ENCODE measurements around the gene ARHGEF10L.

ARHGEF10L gene

GRCh38 chr1:17635276-17635675 is 95.8 kb downstream of the ARHGEF10L start:
- no peak for DNase-seq (ENCODE audit: low read depth)

GRCh38 chr1:17635811-17636210 is 96.3 kb downstream of the ARHGEF10L start:
- DNase-seq (ENCODE audit: low read depth), result no peak

DNA sequence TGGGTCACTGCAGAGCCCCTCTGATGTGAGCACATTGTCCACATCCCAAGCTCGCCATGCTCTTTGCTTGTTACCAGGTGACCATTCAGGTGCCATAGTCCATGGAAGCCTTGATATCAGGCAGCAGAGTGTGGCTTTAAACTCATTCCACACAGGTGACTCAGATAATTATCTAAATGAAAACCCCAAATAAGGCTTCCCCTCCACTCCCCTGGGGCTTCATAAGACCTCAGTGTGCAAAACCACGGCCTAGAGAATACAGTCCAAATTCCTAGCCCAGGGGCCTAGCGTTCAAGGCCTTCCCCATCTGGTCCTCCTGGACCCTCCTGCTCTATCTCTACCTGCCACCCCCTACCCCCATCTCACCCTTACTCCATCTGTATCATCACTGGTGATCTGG is 97.1 kb downstream of the ARHGEF10L start:
- no peak for DNase-seq (ENCODE audit: low read depth)

GRCh38 chr1:17637055-17637454 is 97.6 kb downstream of the ARHGEF10L start:
- no peak for DNase-seq (ENCODE audit: low read depth)

DNA sequence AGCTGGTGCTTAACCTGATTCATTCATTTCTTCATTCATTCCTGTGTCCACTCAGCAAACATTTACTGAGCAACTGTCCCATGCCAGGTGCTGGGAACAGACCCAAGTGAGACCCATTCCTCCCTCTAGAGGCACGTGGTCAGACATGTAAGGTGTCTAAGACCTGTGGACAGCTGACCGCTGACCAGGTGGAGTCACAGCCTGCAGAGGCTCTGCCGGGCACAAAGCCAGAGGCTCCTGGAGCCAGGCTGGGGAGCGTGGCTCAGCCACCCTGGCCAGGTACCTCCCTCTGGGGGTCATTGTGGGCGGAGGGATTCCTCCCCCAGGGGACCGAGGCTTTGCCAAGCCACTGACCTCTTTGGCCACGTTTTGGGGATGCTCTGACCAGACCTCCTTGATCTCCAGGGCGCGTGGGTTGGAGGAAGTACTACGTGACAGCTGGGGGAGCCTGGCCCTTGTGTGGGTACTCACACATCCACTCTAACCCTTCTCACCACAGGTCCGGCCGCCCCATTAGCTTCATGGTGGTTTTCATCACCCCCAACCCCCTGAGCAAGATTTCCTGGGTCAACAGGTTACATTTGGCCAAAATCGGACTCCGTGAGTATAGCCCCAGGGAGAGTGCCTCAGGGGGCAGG is 100.3 kb downstream of the ARHGEF10L start:
- DNase-seq (ENCODE audit: low read depth), result no peak

GRCh38 chr1:17640393-17640792 is 100.9 kb downstream of the ARHGEF10L start:
- DNase-seq (ENCODE audit: low read depth), result no peak

DNA sequence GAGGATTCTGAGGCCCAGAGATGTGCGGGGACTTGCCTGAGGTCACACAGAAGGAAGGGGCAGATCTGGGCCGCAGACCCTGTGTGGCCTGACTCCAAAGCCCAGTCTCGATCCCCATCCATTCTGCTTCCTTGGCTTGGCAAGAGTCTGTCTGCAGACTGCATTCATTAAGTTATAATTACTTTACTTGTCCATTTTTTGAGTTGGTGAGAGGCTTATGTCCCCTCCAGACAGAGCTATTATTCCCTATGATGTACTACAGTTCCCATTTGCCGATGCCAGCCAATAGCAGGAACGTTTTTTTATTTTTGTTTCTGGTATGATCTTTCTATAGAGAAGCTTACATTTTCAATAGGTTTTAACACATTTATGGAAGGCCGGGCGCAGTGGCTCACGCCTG is 101.5 kb downstream of the ARHGEF10L start:
- no peak for DNase-seq (ENCODE audit: low read depth)

DNA sequence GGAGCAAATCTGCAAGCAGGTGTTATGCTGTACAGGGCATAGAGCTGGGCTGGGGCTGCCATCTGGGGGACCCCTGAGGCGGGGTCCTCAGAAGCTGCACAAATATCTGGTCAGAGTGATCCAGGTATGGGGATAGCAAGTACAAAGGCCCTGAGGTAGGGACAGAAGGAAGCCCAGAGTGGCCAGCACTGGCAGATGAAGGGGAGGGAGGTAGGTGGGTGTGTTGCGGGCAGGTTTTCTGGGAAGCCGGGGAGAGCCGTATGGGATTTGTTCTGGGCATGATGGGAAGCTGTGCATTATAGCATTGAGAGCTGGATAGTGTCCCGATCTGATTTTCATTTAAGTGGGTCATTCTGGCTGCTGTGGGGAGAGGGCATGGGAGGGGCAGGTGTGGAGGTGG is 102.7 kb downstream of the ARHGEF10L start:
- no peak for DNase-seq (ENCODE audit: low read depth)

- DNase-seq (ENCODE audit: low read depth), result no peak
Measured at GRCh38 chr1:17642943-17643342, 103.4 kb downstream of the ARHGEF10L start.

GRCh38 chr1:17643861-17644703 is 104.6 kb downstream of the ARHGEF10L start:
- no peak for DNase-seq (ENCODE audit: low read depth)

GRCh38 chr1:17645068-17645911 is 105.8 kb downstream of the ARHGEF10L start:
- DNase-seq (ENCODE audit: low read depth), result no peak

- no peak for DNase-seq (ENCODE audit: low read depth)
Measured at GRCh38 chr1:17646444-17647280, 107.2 kb downstream of the ARHGEF10L start.

GRCh38 chr1:17648457-17649145 is 109.1 kb downstream of the ARHGEF10L start:
- no peak for DNase-seq (ENCODE audit: low read depth)

- no peak for DNase-seq (ENCODE audit: low read depth)
Measured at GRCh38 chr1:17649371-17650106, 110.0 kb downstream of the ARHGEF10L start.

GRCh38 chr1:17653276-17653675 is 113.8 kb downstream of the ARHGEF10L start:
- no peak for DNase-seq (ENCODE audit: low read depth)

DNA sequence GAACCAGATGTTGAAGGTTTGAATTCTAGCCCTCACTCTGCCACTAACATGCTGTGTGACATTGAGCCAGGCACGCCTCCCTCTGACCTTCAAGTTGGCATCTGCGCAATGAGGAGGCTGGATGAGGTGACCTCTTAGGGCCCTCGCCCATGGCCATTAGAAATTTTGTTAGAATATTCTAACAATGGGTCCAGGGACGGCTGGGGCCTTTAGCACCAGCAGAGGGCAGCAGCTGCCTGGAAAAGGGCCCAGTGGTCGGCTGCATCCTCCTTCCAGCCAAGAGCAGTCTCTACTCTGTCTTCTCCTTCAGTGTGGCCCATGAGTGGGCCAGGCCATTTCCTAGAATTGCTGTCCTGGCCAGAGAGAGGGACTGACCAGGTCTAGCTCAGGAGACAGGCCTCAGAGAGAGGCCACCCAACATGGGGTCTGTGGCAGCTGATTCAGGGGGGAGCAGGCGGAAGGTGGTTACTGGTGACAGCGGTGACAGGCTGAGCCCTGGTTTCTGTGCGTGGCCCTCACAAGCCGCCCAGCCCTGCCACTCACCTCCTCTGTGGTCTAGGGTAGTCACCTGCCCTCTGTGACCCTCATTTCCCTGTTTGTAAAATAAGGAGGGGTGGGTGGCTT is 114.3 kb downstream of the ARHGEF10L start:
- DNase-seq (ENCODE audit: low read depth), result no peak

GRCh38 chr1:17654519-17654918 is 115.0 kb downstream of the ARHGEF10L start:
- DNase-seq (ENCODE audit: low read depth), result no peak

- DNase-seq (ENCODE audit: low read depth), result no peak
Measured at GRCh38 chr1:17655169-17655568, 115.7 kb downstream of the ARHGEF10L start.

- no peak for DNase-seq (ENCODE audit: low read depth)
Measured at GRCh38 chr1:17655922-17656321, 116.4 kb downstream of the ARHGEF10L start.

DNA sequence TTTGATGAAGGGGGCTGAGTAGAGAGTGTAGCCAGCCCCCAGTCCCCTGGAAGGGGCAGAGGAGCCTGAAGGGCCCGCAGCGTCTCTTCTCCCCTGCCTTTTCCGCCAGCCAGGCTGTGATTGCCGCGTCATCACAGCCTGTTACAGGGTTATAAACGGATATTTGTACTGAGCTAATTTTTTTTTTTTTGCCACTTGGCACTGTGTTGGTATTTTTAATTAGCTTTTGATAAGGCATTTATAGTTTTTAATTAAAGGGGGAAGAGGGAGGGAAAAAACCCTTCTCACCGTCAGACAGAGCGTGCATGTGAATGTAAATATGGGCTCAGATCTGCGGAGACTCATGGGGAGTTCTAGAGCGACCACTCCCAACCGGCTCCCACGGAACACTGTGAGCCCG is 117.9 kb downstream of the ARHGEF10L start:
- no peak for DNase-seq (ENCODE audit: low read depth)

All from activated T-cell treated with anti-CD3 and anti-CD28 coated beads for 24 hours (primary cell).